ENCODE results near the gene ATAD3A. TPM values are rescaled to one million over a fixed set of nuclear protein-coding genes. Genes with fewer than 3 reads are reported as not detected.

ATAD3A gene
- total RNA-seq, 1 experiment from 2014 or later: 63.2 TPM

- no peak for DNase-seq (ENCODE audit: unreplicated experiment)
- POLR2A ChIA-PET: interaction anchor here (0.7 to 1.2 kb wide), 2 partner anchors 10 to 296 kb away, joined by 3 read pairs; no protein-coding TSS in a partner anchor
- Mint-ChIP-seq H3K4me1 (ENCODE audit: insufficient read depth, unreplicated experiment) (no peaks in the 10 kb centered on the region), H3K27ac (ENCODE audit: low read depth, unreplicated experiment) (no peak overlapping the region), H3K27me3 (ENCODE audit: insufficient read depth, unreplicated experiment) (no peaks in the 10 kb centered on the region), H3K4me3 (ENCODE audit: unreplicated experiment) (no peak overlapping the region), H3K36me3 (ENCODE audit: insufficient read depth, unreplicated experiment) (peaks cover 46% of the 10 kb centered on the region), H3K9me3 (ENCODE audit: unreplicated experiment) (no peaks in the 10 kb centered on the region)
- BruUV-seq (replicated peaks): no TSS peak
- no peak for TF ChIP-seq CTCF (IDR thresholded peaks at IDR 0.05; ENCODE audit: unreplicated experiment)
- intact Hi-C loops (cut with micrococcal nuclease): no loop called here
- CTCF ChIA-PET: no interaction called here
Measured at GRCh38 chr1:1541956-1542765, 30.2 kb downstream of the ATAD3A start.

DNA sequence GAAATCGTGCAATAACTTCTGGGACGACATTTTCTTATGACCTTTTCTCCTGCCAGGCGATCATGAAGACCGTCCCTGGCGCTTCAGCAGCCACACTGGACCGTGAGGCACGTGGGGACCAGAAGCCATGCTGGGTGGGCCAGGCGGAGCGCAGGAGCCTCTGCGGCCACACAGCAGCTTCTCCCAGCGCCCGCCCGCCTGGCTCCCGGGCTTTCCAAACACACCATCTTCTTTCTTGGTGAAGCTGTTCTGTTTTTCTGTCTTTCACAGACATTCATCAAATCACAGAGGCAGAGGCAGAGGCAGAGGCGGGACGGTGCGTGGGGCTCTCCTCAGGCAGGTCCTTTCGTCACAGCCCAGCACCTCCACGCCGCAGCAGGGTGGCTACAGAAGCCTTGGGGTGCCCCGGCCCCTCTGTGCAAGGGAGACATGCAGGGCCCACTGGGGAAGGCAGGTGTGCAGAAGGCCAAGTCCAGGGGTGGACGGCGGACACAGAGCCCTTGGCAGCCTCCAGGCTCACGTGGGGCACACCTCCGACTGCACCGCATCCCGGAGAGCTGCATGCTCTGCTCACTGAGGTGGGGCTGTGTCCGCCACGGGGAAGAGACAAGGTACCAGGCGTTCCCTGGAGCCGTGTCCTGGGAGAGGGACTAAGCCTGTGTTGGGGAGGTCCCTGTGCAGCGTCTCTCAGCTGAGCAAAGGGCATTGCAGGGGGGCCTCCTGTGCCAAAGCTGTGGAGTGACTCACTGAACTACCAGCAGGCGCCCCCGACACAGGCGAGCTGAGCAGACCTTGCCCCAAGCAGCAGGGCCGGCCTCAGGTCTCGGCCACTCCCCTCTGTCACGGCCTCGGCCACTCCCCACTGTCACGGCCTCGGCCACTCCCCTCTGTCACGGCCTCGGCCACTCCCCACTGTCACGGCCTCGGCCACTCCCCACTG is 31.1 kb downstream of the ATAD3A start:
- POLR2A ChIA-PET: interaction anchor here (0.7 kb wide), 1 partner anchor 295 kb away, joined by 3 read pairs; no protein-coding TSS in a partner anchor
- no TSS peak for BruUV-seq (replicated peaks)
- H3K9me3 Mint-ChIP-seq (ENCODE audit: unreplicated experiment): no peaks in the 10 kb centered on the region

GRCh38 chr1:1543706-1544099 is 31.7 kb downstream of the ATAD3A start:
- no peak for DNase-seq (ENCODE audit: unreplicated experiment)
- ChIA-PET CTCF (no interaction called here), POLR2A (no interaction called here)
- Mint-ChIP-seq H3K4me3 (ENCODE audit: unreplicated experiment) (no peak overlapping the region), H3K27me3 (ENCODE audit: insufficient read depth, unreplicated experiment) (no peaks in the 10 kb centered on the region), H3K27ac (ENCODE audit: low read depth, unreplicated experiment) (no peak overlapping the region), H3K4me1 (ENCODE audit: insufficient read depth, unreplicated experiment) (no peaks in the 10 kb centered on the region), H3K9me3 (ENCODE audit: unreplicated experiment) (no peaks in the 10 kb centered on the region), H3K36me3 (ENCODE audit: insufficient read depth, unreplicated experiment) (peaks cover 47% of the 10 kb centered on the region)
- BruUV-seq (replicated peaks): no TSS peak
- intact Hi-C loops (cut with micrococcal nuclease): no loop called here
- no peak for TF ChIP-seq CTCF (IDR thresholded peaks at IDR 0.05; ENCODE audit: unreplicated experiment)

More for the DNA sequence above, 31.1 kb downstream of the ATAD3A start:
- intact Hi-C loops (cut with micrococcal nuclease): no loop called here
- no peaks in the 10 kb centered on the region for H3K27me3 Mint-ChIP-seq (ENCODE audit: insufficient read depth, unreplicated experiment)
- TF ChIP-seq CTCF (IDR thresholded peaks at IDR 0.05; ENCODE audit: unreplicated experiment): no peak
- DNase-seq (ENCODE audit: unreplicated experiment): no peak
- no peaks in the 10 kb centered on the region for H3K4me1 Mint-ChIP-seq (ENCODE audit: insufficient read depth, unreplicated experiment)
- no peak overlapping the region for H3K27ac Mint-ChIP-seq (ENCODE audit: low read depth, unreplicated experiment)
- H3K4me3 Mint-ChIP-seq (ENCODE audit: unreplicated experiment): no peak overlapping the region
- CTCF ChIA-PET: no interaction called here
- peaks cover 50% of the 10 kb centered on the region for H3K36me3 Mint-ChIP-seq (ENCODE audit: insufficient read depth, unreplicated experiment)

- no peaks in the 10 kb centered on the region for H3K9me3 Mint-ChIP-seq (ENCODE audit: unreplicated experiment)
- intact Hi-C loops (cut with micrococcal nuclease): no loop called here
- DNase-seq (ENCODE audit: unreplicated experiment): no peak
- BruUV-seq (replicated peaks): no TSS peak
- POLR2A ChIA-PET: no interaction called here
- peaks cover 43% of the 10 kb centered on the region for H3K36me3 Mint-ChIP-seq (ENCODE audit: insufficient read depth, unreplicated experiment)
- CTCF ChIA-PET: interaction anchor here (0.6 kb wide), 1 partner anchor 15 kb away, joined by 3 read pairs; no protein-coding TSS in a partner anchor
- no peak for TF ChIP-seq CTCF (IDR thresholded peaks at IDR 0.05; ENCODE audit: unreplicated experiment)
- no peaks in the 10 kb centered on the region for H3K4me1 Mint-ChIP-seq (ENCODE audit: insufficient read depth, unreplicated experiment)
- H3K4me3 Mint-ChIP-seq (ENCODE audit: unreplicated experiment): no peak overlapping the region
- H3K27me3 Mint-ChIP-seq (ENCODE audit: insufficient read depth, unreplicated experiment): no peaks in the 10 kb centered on the region
- H3K27ac Mint-ChIP-seq (ENCODE audit: low read depth, unreplicated experiment): no peak overlapping the region
Measured at GRCh38 chr1:1544544-1544943, 32.6 kb downstream of the ATAD3A start.

Measured in MCF 10A (cell line).